PC-9 (cell line): ENCODE results near the gene RNF5.

Experiments used
- CTCF ChIP-seq: fragments of 200-600 bp; sonication (generic); conservative IDR thresholded peaks from 2 replicates; pipeline ENCODE4 v1.6.1; 2017; ENCODE audit warnings: mixed run types, antibody characterized with exemption, mild to moderate bottlenecking, moderate library complexity
- EZH2 ChIP-seq: fragments of 200-600 bp; sonication (generic); IDR thresholded peaks from 2 replicates; pipeline ENCODE4 v1.8.0; 2017; ENCODE audit warnings: antibody characterized with exemption, low read depth

- TF ChIP-seq CTCF (no peak; the same call in none of the 2 replicates), EZH2 (no peak)
Observed at GRCh38 chr6:32195652-32195901, 17.4 kb downstream of the RNF5 start.
